Measurements from ENCODE around the gene HSPA1L. TPM values are rescaled to one million over a fixed set of nuclear protein-coding genes. Genes with fewer than 3 reads are reported as not detected.
"Not testable (repeated sequence)": the region's sequence is repeated elsewhere in the genome, so short reads cannot be mapped to it uniquely, and the experiment has no call there.

HSPA1L gene
- total RNA-seq, 2 donors from 2014 or later: 0.33 to 1.0 TPM

GRCh38 chr6:31825553-31825952 is 10.5 kb upstream of the HSPA1L start:
- TF ChIP-seq CTCF (IDR thresholded peaks at IDR 0.05) (no peak), POLR2A (IDR thresholded peaks at IDR 0.05) (no peak)
- intact Hi-C loops (cut with DNase I): no loop called here
- DNase-seq (no peak), ATAC-seq (no peak)
- no peak overlapping the region for H3K4me3 ChIP-seq
- H3K36me3 ChIP-seq (replicated peaks in 1 of 2; ENCODE audit: insufficient read depth in 1 of 2, low read depth in 2 of 2): no peaks in the 10 kb centered on the region
- H3K4me1 ChIP-seq: peaks cover 58% of the 10 kb centered on the region
- no peaks in the 10 kb centered on the region for H3K9me3 ChIP-seq
- H3K27ac ChIP-seq: peak overlapping the region; percentile 82 to 100 (median 97)
- 23 to 35% methylated on average over 4 of the region's 4 CpGs for WGBS, 2 donors
- H3K27me3 ChIP-seq: no peaks in the 10 kb centered on the region

- WGBS, 2 donors: 73 to 90% methylated on average over 9 of the region's 9 CpGs
- H3K9me3 ChIP-seq; H3K27me3 ChIP-seq; DNase-seq; intact Hi-C loops (cut with DNase I); ATAC-seq; H3K4me3 ChIP-seq; H3K36me3 ChIP-seq (replicated peaks in 1 of 2; ENCODE audit: insufficient read depth in 1 of 2, low read depth in 2 of 2): not testable (repeated sequence)
- H3K4me1 ChIP-seq: peaks cover 74% of the 10 kb centered on the region
- H3K27ac ChIP-seq: peak overlapping the region in 3 of 4 donors; percentile 96 to 100 (median 98)
Measured at GRCh38 chr6:31823592-31824196, 8.6 kb upstream of the HSPA1L start.

DNA sequence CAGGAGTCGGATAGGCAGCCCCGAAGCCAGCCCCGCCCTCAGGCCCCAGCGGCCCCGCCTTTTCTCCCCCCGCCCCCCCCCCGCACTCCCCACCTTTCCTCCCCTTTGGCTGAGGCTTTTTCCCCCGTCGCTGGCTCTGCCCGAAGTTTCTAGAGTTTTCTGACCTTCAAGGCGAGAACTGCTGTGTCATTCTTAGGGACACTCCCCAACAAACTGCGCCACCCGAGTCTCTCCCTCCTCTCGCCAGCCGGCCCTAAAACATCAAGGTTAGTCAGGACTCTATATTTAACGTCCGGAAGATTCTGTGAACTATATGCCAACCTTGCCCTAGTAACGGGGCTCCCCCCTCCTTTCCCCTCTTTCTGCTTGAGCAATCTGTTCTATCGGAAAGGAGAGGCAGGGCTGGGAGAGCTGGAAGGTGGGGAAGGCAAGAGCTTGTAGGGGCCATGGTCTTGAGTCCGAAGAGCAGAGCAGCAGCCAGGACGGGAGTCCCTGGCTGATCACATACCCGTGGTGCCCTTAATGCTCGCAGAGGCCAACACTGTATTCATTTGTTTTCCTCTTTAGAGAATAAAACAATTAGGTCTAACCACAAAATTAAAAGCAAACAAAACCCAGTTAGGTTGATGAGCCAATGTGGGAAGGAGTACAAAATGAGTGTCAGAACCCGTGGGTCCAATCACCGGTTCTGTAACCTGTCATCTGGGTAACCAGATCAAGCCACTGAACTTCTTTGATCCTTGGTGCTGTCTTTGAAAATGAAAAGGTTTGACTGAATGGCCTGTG is 7.1 kb upstream of the HSPA1L start:
- intact Hi-C loops (cut with DNase I): no loop called here
- TF ChIP-seq POLR2A (IDR thresholded peaks at IDR 0.05): peak; percentile 69 to 86 (median 84)
- TF ChIP-seq CTCF (IDR thresholded peaks at IDR 0.05): no peak
- peak; percentile 89 to 94 (median 92) for DNase-seq
- Histone ChIP-seq H3K36me3 (replicated peaks in 1 of 2; ENCODE audit: insufficient read depth in 1 of 2, low read depth in 2 of 2) (no peaks in the 10 kb centered on the region), H3K4me1 (peaks cover 88% of the 10 kb centered on the region), H3K27me3 (no peaks in the 10 kb centered on the region), H3K4me3 (peak overlapping the region in 1 of 2 donors; percentile 28), H3K27ac (peak overlapping the region; percentile 95 to 100 (median 97)), H3K9me3 (no peaks in the 10 kb centered on the region)
- 2% methylated on average over 22 to 25 of the region's 25 CpGs for WGBS, 2 donors
- ATAC-seq: peak; percentile 82

GRCh38 chr6:31821301-31822035 is 6.4 kb upstream of the HSPA1L start:
- Histone ChIP-seq H3K36me3 (replicated peaks in 1 of 2; ENCODE audit: insufficient read depth in 1 of 2, low read depth in 2 of 2) (no peaks in the 10 kb centered on the region), H3K4me1 (peaks cover 84% of the 10 kb centered on the region), H3K4me3 (peak overlapping the region in 1 of 2 donors; percentile 28), H3K27ac (peak overlapping the region; percentile 95 to 100 (median 97)), H3K27me3 (no peaks in the 10 kb centered on the region), H3K9me3 (no peaks in the 10 kb centered on the region)
- TF ChIP-seq POLR2A (IDR thresholded peaks at IDR 0.05) (no peak), CTCF (IDR thresholded peaks at IDR 0.05) (no peak)
- intact Hi-C loops (cut with DNase I): no loop called here
- ATAC-seq (peak; percentile 50), DNase-seq (peak; percentile 45 to 69 (median 54))
- WGBS, 2 donors: 1 to 6% methylated on average over 27 to 39 of the region's 39 CpGs

GRCh38 chr6:31820399-31820798 is 5.3 kb upstream of the HSPA1L start:
- H3K4me3 ChIP-seq; intact Hi-C loops (cut with DNase I); H3K36me3 ChIP-seq (replicated peaks in 1 of 2; ENCODE audit: insufficient read depth in 1 of 2, low read depth in 2 of 2); ATAC-seq; H3K27me3 ChIP-seq; H3K9me3 ChIP-seq; DNase-seq: not testable (repeated sequence)
- peak overlapping the region in 2 of 4 donors; percentile 51 to 54 for H3K27ac ChIP-seq
- H3K4me1 ChIP-seq: peaks cover 73% of the 10 kb centered on the region
- 88% methylated on average over 10 of the region's 10 CpGs for WGBS, 2 donors

Data from body of pancreas (tissue), 4 donors.